ENCODE results near the gene SWAP70. TPM values are rescaled to one million over a fixed set of nuclear protein-coding genes. Genes with fewer than 3 reads are reported as not detected.

Gene SWAP70
- total and polyA plus RNA-seq, 10 of the 15 experiments (the other 5 are each of a cell fraction or from before 2014, with no cell fraction given) = 20.6 to 62.4 (median 41.7) TPM

GRCh38 chr11:9732453-9732852 is 68.6 kb downstream of the SWAP70 start:
- Histone ChIP-seq H3K4me1 (ENCODE audit: control insufficient read depth, insufficient read depth, low read length) (peaks cover 41% of the 10 kb centered on the region), H2AFZ (ENCODE audit: control insufficient read depth, low read depth, low read length) (no peak overlapping the region), H3K79me2 (ENCODE audit: control insufficient read depth, insufficient read depth, low read length) (peaks cover 2% of the 10 kb centered on the region), H3K27ac (ENCODE audit: control insufficient read depth, insufficient read depth) (no peak overlapping the region), H4K20me1 (ENCODE audit: control insufficient read depth, insufficient read depth) (no peaks in the 10 kb centered on the region), H3K36me3 (ENCODE audit: control insufficient read depth in 2 of 2, insufficient read depth in 2 of 2, low read length in 1 of 2) (peaks cover 0 to 6% of the 10 kb centered on the region in 2 experiments; a peak in 1 of 4 replicates), H3K9ac (ENCODE audit: control insufficient read depth, insufficient read depth, low read length) (no peak overlapping the region), H3K27me3 (replicated peaks in 1 of 2; ENCODE audit: control insufficient read depth in 2 of 2, insufficient read depth in 2 of 2, low read length in 1 of 2) (no peaks in the 10 kb centered on the region), H3K4me3 (no peak overlapping the region), H3K4me2 (ENCODE audit: control insufficient read depth, insufficient read depth) (no peak overlapping the region), H3K9me3 (replicated peaks; ENCODE audit: control insufficient read depth, insufficient read depth, low read length) (peaks cover 7% of the 10 kb centered on the region; the same call in 2 of the 3 replicates)
- TF ChIP-seq MAX (IDR thresholded peaks at IDR 0.05; ENCODE audit: low read depth, low read length) (no peak), MYC (IDR thresholded peaks at IDR 0.05; ENCODE audit: insufficient read depth, insufficient read length, insufficient replicate concordance, low read length, severe bottlenecking) (no peak), PRDM15 (CRISPR knock-in tag; IDR thresholded peaks at IDR 0.05) (no peak)
- DNase-seq (ENCODE audit: low read depth, low spot score) = no peak
- SMC1A ChIA-PET (ENCODE audit: uncharacterized antibody, unreplicated experiment) = interaction anchor here (0.7 to 1.2 kb wide), 2 partner anchors 16 to 119 kb away, joined by 3 read pairs; no protein-coding TSS in a partner anchor
- POLR2A ChIA-PET = interaction anchor here (0.8 kb wide), 1 partner anchor 17 kb away, joined by 4 read pairs; no protein-coding TSS in a partner anchor
- 94% methylated on average over 11 of the region's 11 CpGs for WGBS (ENCODE audit: insufficient coverage, insufficient replicate concordance, low lambda C conversion rate, missing lambda C conversion rate)
- FAIRE-seq = no peak
- CTCF ChIA-PET = interaction anchor here (1.5 to 3.1 kb wide), 3 partner anchors 16 to 18 kb away, joined by 4 to 8 read pairs (median 4); no protein-coding TSS in a partner anchor
- RAD21 ChIA-PET (ENCODE audit: unreplicated experiment) = no interaction called here
- in situ Hi-C loops (cut with MboI) = no loop called here
- no peak for ATAC-seq
- no TSS peak for BruUV-seq (replicated peaks)
- intact Hi-C loops (cut with micrococcal nuclease; ENCODE audit: unreplicated experiment) = no loop called here

Measured in GM12878 (cell line).